Cerebellar nuclear complex (tissue), 1 donor: ENCODE measurements around the gene ATP2C2.
"Not testable (repeated sequence)": the region's sequence is repeated elsewhere in the genome, so short reads cannot be mapped to it uniquely, and the experiment has no call there.

Experiments used
- DNase-seq, 2 experiments: peaks; one replicate each; lab custom pipeline; 2025; lab: John Stamatoyannopoulos, UW

The ATP2C2 gene

DNA sequence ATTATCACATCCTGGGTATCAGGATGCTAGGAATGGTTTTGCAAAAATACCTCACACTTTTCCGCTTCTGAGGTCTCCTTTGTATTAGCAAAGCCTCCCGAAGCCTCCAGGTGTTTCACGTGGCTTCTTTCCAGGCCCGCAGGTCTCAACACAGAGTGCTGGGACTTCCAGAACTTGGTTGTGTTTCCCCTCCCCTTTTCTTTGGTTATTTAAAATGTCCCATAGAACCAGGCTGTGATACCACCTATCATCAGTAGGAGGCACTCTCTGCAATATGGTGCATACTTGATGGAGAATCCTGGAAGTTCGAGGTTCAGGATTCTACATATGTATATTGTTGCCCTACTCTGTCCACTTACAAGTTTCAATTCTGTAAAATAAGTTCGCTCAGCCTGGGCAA lies 28.8 kb downstream of the ATP2C2 start:
- DNase-seq, result no peak

DNA sequence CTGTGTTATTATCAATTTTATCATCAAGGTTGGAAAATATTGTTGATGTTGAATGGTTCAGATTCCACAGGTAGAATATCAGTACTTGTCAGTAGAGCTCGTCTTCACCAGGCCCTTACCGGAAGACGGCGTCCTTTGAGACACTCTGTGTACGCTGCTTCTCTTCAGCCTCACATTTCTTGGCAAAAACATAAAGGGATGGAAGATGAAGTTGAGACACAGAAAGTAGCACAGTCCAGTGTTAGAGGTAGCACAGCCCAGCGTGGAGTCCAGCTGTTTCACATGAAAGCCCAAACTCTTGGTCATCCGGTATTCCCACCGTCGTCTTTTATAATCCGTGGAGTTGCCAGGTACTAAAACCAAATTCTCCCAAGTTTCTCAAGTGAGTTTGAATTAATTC lies 30.4 kb downstream of the ATP2C2 start:
- no peak for DNase-seq

DNA sequence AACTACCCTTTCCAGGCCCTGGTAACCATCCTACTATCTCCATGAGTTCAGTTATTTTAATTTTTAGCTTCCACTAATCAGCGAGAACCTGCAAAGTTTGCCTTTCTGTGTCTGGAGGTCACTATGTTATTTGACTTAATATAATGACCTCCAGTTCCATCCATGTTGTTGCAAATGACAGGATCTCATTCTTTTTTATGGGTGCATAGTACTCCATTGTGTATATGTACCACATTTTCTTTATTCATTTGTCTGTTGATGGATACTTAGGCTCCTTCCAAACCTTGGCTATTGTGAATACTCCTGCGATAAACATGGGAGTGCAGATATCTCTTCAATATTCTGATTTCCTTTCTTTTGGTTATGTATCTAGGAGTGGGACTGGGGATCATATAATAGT lies 31.6 kb downstream of the ATP2C2 start:
- DNase-seq, result not testable (repeated sequence)

DNA sequence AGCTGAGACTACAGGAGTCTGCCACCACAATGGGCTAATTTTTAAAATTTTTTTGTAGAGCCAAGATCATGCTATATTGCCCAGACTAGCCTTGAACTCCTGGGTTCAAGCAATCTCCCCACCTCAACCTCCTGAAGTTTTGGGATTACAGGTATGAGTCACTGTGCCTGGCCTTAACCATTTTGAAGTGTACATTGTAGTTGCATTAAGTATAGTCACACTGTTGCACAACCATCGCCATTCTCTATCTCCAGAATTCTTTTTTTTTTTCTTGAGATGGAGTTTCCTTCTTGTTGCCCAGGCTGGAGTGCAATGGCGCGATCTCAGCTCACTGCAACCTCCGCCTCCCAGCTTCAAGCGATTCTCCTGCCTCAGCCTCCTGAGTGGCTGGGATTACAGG lies 35.1 kb downstream of the ATP2C2 start:
- not testable (repeated sequence) for DNase-seq

DNA sequence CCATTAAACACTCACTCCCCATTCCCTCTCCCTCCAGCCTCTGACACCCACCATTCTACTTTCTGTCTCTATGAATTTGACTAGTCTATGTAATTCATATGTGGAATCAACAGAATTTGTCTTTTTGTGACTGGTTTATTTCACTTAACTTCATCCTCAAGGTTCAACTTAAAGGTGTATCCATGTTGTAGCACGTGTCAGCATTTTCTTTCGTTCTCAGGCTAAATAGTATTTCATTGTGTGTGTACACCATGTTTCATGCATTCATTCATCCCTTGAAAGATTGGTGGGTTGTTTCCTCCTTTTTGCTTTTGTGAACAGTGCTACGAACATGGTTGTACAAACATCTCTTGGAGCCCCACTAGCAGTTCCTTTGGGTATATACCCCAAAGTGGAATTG lies 36.0 kb downstream of the ATP2C2 start:
- no peak for DNase-seq

DNA sequence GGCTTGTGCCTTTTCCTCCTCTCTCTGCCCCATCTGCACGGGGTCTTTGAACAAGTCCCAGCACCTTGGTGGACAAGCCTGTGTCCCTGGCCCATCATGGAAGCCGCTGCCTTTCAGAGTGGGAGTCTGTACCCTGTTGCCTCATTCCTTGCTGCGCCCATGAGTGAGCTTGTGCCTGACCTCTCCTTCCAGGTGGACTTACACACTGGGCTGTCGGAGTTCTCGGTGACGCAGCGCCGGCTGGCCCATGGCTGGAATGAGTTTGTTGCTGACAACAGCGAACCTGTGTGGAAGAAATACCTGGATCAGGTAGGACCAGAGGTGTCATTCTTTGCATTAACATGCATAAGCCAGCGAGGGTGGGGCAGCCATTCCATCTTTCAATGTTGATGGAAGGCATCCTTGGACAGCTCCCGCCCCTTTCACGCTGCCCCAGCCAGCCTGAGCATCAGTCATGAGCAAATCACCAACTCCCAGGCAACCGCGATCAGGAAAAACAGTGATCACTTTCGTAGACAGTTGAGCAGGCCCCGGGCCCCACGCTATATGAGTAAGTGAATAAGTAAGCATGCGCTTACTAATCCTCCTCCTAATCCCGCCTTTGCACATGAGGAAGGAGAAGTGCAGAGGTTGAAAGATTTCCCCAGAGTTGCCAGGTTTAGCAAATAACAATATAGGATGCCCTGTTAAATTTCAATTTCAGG lies 36.8 kb downstream of the ATP2C2 start:
- no peak for DNase-seq

DNA sequence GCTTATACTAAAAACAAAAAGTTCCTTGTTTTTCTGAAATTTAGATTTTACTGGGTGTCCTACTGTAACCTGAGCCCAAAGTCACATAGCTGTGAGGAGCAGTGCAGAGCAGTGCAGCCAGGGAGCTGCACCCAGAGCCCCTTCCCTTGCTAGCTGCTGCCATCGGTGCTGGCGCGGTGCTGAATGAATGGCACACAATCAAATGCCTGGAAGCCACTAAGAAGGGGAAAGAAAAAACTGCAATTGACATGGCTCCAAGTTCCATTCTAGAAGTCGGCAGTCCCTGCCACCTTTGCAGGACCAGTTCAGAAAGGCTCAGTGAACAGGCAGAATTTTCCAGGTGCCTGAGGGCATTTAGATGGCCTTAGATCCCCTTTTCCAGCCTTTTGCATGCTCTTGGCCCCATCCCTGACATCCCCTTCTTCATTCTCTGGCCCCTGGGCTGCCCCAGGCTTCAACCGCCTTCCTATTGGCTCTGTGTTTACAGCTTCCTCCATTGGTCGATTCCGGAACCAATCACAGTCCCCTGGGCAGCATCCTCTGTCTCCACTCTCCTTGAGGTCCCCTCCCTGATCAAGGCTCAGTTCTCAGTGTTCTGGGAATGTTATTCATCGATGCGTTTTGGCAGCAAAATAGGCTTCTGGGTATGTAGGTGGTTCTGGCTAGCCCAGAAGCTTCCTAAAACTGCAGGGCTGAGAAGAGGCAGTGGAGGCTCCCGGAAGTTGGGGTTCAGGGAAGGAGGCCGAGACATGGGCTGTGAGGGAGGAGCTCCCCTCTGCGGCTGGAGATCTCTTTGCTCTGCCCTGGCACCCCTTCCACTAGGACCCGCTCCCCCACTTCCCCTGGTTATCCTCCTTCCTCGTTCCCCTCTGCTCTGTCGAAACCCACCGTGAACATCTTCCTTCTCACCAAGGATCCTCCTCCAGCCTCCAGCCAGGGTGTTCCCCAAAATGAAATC lies 37.9 kb downstream of the ATP2C2 start:
- no peak for DNase-seq

DNA sequence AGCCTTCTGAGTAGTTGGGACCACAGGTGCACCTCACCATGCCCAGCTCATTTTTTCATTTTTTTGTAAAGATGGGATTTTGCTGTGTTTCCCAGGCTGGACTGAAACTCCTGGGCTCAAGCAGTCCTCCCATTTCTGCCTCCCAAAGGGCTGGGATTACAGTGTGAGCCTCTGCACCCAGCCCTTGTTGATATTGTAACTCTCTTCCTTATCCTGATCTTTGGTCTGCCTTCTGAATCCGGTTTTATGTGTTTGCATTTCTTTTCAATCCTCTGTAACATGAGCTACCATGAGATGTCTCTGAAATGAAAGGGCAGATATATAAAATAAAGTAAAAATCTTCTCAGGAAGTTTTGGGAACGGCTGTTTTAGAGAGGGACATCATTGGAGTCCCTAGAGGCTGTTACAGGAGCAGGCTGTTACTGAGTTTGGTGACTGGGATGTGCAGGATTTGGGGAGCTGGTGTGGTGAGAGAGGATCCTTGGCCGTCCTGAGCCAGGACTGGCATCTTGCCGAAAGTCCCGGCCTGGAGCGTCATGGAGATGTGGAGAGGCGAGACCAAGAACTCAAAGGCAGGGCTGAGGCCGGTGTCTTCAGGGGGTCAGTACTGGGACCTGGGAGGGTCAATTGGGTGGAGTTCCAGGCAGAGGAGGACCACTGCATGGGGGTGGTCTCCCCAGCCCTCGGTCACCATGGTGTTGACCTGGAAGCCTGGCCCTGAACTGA lies 39.4 kb downstream of the ATP2C2 start:
- DNase-seq, result no peak

DNA sequence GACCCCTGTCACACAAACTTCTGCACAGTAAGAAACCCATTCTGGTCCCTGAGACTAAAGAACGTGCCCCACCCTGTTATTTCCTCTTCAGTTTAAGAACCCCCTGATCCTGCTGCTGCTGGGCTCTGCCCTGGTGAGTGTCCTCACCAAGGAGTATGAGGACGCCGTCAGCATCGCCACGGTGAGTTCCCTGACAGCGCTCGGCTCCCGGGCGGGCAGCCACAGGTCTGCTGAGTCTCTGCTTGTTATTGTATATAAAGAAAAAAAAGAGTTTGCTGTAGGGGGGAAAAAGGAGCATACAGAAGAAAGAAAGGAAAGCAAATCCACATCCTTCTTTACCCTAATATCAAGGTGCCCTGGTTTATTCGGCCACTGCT lies 40.0 kb downstream of the ATP2C2 start:
- DNase-seq, result no peak

DNA sequence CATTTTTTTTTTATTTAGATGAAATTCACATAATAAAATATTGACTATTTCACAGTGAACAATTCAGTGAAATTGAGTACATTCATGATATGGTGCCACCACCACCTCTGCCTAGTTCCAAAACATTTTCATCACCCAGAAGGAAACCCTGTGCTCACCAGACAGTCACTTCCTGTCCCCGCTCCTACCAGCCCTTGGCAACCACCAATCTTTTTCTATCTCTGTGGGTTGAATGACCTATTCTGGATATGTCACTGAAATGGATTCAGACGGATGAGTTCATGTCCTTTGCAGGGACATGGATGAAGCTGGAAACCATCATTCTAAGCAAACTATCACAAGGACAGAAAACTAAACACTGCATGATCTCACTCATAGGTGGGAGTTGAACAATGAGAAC lies 40.5 kb downstream of the ATP2C2 start:
- DNase-seq, result no peak

DNA sequence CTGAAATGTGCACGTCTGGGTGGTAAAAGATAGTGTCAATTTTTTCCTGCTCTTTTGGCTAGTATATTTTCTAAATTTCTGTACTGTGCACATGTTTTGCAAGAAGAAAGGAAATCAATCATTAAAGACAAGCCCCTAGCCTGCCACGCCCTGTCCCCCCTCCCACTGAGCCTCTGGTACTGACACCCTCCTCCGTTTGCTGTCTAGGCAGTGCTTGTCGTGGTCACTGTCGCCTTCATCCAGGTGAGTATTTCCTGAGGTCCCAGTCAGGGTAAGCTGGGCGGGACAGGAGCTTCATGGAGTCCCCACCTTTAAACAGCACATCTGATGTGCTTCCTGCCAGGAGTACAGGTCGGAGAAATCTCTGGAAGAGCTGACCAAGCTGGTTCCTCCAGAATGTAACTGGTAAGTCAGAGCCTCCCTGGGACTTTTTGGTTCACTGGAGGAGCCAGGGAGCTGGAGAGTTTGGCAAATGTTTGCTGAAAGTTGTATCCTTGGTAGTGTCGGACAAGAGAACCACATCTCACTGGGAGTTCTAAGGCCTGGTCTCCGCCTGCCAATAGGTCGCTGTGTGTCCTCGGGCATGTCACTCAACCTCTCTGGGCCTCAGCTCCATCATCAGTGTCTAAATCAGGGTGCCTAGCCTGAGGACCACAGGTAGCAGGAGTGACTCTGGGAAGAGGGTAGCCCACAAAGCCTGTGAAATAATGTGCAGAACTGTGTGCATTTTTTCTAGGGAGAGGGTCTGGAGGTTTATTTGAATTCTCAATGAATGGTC lies 42.2 kb downstream of the ATP2C2 start:
- DNase-seq, result no peak

DNA sequence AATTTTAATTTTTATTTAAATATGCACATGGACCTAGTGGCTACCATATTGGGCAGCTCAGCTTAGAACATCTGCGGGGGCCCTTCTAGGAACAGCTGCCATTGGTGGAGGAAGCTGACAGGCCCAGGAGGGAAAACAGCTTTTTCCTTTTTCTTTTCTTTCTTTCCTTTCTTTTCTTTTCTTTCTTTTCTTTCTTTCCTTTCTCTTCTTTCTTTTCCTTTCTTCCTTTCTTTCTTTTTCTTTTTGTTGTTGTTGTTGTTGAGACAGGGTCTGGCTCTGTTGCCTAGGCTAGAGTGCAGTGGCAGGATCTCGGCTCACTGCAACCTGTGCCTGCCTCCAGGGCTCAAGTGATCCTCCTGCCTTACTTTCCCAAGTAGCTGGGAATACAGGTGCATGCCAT lies 43.4 kb downstream of the ATP2C2 start:
- DNase-seq, result no peak

DNA sequence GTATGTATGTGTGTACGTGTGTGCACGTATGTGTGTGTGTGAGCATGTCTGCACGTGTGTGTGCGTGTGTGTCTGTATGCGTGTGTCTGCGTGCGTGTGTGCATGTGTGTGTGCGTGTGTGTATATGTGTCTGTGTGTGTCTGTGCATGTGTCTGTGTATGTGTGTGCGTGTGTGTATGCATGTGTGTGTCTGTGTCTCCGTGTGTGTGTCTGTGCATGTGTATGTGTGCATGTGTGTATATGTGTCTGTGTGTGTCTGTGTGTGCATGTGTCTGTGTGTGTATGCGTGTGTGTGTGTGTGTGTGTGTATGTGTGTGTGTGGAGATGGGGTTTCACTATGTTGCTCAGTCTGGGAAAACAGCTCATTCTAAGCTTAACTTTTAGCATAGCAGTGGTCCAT lies 43.9 kb downstream of the ATP2C2 start:
- DNase-seq, result no peak

DNA sequence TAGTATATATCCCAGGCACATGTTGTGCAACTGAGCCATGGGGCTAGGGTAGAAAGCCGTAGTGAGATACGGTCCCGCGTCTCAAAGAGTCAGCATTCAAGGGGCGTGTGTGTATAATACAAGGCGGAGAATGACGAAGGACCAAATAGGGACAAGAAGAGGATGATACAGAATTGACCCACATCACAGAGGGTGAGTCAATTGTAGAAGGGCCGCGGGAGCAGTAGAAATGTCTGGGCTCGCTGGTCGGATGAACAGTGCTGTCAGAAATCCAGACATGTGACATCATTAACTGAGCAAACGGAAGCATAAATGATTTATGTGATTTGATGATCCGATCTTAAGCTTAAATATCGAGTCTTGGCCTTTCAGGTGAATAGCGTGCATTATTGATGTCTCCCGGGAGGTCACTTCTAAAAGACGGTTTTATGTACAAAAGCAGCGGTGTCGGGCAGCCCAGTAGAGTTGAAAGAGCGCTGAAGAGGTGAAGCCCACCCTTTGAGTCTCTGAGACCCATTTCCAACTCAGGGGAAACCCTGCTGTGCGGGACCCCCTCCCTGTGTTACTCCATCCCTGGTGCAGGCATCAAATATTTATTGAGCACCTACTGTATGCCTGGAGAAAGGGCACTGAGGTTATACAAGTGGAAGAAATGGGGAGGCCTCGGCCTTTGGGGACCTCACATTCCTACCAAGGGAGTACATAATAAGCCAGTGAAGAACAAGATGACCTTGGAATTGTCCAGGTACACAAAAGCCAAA lies 45.1 kb downstream of the ATP2C2 start:
- DNase-seq, result no peak

DNA sequence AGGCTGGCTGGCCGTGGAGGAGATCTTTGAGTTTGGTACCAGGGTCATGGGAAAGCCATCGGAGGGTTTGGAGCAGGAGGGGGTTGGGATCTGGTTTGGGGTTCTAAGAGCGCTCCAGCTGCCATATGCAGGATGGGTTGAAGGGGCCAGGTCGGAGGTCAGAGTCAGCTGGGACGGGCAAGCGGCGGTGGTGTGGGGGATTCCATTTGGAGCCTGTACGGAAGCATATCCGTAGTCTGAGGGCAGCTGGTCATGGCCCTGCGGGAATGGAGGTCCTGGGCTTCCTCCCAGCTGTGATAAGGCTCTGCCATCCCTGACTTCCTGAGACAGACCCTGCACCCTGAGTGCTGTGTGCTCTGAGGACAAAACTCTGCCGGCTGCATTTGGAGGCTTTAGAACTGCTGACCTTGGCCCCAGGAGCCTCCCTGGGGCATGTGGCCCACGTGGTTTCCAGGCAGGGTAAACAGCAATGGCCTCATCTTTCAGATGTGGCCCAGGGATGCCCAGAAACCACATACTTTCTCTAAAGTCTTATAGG lies 46.5 kb downstream of the ATP2C2 start:
- DNase-seq, result no peak

DNA sequence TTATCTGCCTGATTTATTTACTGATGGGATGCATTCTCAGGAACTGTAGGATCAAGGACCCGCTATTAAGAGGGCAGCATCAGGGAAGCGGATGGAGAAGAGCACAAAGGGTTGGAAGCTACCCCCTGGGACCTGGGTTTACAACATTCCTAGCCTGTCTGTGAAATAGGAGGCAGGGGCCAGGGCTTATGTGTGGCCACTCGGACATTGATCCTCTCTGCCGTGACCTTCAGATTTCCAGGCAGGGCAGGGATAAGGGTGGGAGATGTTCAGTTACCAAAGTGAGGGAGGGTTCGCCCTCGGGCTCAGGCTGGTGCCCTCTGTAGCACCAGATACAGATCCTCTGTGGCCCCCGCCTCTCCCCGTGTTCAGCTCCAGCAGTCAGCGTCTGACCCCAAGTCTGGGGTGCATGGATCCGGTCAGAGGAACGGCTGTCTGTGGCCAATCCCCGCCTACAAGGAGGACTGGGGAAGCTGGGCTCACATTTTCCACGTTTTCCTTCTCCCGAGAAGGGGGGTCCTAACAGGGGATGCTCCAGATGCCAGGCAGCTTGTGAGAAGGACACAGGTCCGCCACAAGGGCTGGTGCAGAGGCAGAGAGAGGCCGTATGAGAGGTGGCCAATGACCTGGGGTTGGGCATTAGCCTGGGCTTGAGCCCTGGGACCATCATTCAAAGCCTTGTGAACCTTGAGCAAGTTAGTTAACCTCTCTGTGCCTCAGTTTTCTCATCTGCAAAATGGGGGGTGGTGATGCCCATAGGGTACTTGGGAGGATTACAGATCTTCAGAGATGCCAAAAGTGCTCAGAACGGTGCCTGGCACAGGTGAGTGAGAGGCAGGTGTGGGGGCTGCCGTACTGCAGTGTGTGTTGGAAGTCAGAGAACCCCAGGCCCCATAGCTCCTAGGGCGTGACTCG lies 48.3 kb downstream of the ATP2C2 start:
- DNase-seq, result no peak

DNA sequence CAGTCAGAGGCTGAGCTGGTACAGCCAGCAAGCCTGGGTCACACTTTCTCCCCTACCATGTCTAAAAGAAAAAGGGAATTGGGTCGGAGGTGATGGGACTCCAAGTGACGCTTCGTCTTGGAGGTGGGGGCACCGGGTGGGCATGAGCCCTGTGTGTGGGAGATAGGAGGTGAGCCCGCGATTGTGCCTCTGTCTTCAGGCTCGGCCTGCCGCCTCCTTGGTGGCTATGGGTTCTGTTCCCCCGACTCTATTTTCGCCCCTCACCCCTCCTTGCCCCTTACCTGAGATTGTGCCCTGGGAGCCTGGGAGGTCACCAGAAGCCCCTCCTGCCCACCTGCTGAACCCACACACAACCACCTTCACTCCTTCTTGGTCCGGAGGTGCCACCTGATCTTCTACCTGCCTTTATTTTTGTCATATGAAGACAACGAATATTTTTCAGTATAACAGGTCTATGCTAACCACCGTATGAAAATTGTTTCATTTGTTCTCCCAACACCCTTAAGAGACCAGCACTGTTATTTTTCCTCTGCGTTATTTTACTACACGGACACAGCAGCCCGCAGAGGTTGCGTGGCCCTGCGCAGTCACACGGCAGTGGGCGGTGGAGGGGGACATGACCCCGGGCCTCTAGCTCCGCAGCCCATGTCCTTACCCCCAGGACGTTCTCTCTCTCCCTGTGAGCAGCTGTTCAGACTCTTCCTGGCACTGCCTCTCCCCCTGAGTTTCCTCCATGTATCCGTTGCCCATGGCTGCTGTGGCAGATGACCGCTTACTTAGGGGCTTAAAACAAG lies 49.9 kb downstream of the ATP2C2 start:
- DNase-seq, result no peak

DNA sequence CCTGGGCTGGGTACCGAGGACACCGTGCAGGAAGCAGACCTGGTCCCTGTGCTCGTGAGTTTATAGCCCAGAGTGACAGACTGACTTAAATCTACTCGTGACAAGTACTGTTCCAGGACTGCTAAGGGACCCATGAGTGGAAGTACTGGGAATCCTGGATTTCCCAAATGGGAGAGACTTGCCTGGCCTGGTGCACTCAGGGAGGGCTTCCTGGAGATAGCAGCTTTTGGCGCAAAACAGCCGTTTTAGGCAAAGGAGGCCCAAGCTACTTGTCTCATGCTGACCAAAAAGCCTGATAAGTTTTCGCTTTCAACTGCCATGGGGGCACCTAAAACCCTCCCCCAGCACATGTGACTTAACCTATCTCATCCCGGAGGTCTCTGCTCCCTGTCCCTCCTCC lies 51.4 kb downstream of the ATP2C2 start:
- no peak for DNase-seq

DNA sequence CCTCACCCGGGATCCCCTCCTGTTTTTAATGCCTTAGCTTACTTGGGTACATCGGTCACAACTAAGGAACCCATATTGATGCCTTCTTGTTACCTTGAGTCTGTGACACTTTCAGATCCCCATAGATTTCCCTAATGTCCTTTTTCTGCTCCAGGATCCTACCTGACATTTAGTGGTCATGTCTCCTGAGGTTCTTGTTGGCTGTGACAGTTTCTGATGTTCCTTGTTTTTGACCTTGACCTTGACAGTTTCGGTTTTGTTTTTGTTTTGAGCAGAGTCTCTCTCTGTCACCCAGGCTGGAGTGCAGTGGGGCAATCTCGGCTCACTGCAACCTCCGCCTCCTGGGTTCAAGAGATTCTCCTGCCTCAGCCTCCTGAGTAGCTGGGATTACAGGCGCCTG lies 52.2 kb downstream of the ATP2C2 start:
- not testable (repeated sequence) for DNase-seq
